Dendritic cell treated with granulocyte-macrophage colony-stimulating factor and Interleukin-4, amounts not matched to agents 40 ng/mL and 50 ng/mL, for 4 days (primary cell): ENCODE measurements around the gene STRIT1.

Experiments used
- H3K27ac Mint-ChIP-seq: one replicate; pipeline ENCODE4 v1.8.0; 2022; ENCODE audit warnings: mild to moderate bottlenecking, mixed read lengths
- H3K27me3 Mint-ChIP-seq: one replicate; pipeline ENCODE4 v1.8.0; 2022; ENCODE audit warnings: mild to moderate bottlenecking, mixed read lengths
- H3K36me3 Mint-ChIP-seq: one replicate; pipeline ENCODE4 v1.8.0; 2022; ENCODE audit warnings: low read depth, mixed read lengths
- H3K4me1 Mint-ChIP-seq: one replicate; pipeline ENCODE4 v1.8.0; 2022; ENCODE audit warnings: low read depth, mixed read lengths
- H3K4me3 Mint-ChIP-seq: one replicate; pipeline ENCODE4 v1.8.0; 2022; ENCODE audit warnings: mild to moderate bottlenecking, moderate library complexity, mixed read lengths
- H3K9me3 Mint-ChIP-seq: one replicate; pipeline ENCODE4 v1.8.0; 2022; ENCODE audit warnings: mixed read lengths
- intact Hi-C: fragments of 100-400 bp; cut with micrococcal nuclease; formaldehyde crosslinking; loops from one replicate; pipeline ENCODE4 v1.15.0; 2022

Gene STRIT1

GRCh38 chr3:155293516-155293915 is at the start of gene STRIT1:
TSS of gene STRIT1 (minus strand) at chr3:155293683.
- H3K4me1 Mint-ChIP-seq = no peaks in the 10 kb centered on the region
- no peaks in the 10 kb centered on the region for H3K36me3 Mint-ChIP-seq
- intact Hi-C loops = no loop called here
- H3K4me3 Mint-ChIP-seq = no peak within 1 kb of the TSS
- H3K9me3 Mint-ChIP-seq = peaks cover 22% of the 10 kb centered on the region
- H3K27me3 Mint-ChIP-seq = no peaks in the 10 kb centered on the region
- H3K27ac Mint-ChIP-seq = no peak within 1 kb of the TSS

- no peaks in the 10 kb centered on the region for H3K36me3 Mint-ChIP-seq
Observed at GRCh38 chr3:155342344-155342743, 48.9 kb upstream of the STRIT1 start.

DNA sequence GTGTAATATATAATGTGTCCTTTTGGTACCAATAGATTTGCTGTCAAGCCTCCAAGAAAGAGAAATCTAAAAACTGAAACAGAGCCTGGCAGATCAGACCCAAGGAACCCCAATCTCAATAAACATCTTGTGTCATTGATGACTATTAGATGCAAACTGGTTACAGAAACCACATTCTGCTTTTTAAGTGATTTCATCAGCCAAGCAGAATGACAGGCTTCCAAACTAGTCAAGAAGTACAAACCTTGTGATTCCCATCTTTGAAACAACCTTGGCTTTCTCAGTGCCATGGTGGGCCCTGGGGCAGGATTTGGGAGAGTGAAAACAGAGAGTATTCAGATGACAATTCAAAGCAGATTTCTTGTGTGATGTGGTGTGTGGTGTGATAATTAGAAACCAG is 45.6 kb upstream of the STRIT1 start:
- H3K4me3 Mint-ChIP-seq = no peak overlapping the region
- H3K9me3 Mint-ChIP-seq = no peaks in the 10 kb centered on the region
- no peaks in the 10 kb centered on the region for H3K36me3 Mint-ChIP-seq
- H3K27me3 Mint-ChIP-seq = no peaks in the 10 kb centered on the region
- H3K27ac Mint-ChIP-seq = no peak overlapping the region
- H3K4me1 Mint-ChIP-seq = no peaks in the 10 kb centered on the region
- intact Hi-C loops = no loop called here

More at GRCh38 chr3:155342344-155342743, 48.9 kb upstream of the STRIT1 start:
- intact Hi-C loops = no loop called here
- Mint-ChIP-seq H3K4me1 (no peaks in the 10 kb centered on the region), H3K4me3 (no peak overlapping the region), H3K27me3 (no peaks in the 10 kb centered on the region), H3K9me3 (no peaks in the 10 kb centered on the region), H3K27ac (no peak overlapping the region)

- Mint-ChIP-seq H3K36me3 (no peaks in the 10 kb centered on the region), H3K27ac (no peak overlapping the region), H3K4me3 (no peak overlapping the region), H3K9me3 (no peaks in the 10 kb centered on the region), H3K27me3 (no peaks in the 10 kb centered on the region), H3K4me1 (no peaks in the 10 kb centered on the region)
- intact Hi-C loops = no loop called here
Observed at GRCh38 chr3:155335724-155336354, 42.4 kb upstream of the STRIT1 start.

DNA sequence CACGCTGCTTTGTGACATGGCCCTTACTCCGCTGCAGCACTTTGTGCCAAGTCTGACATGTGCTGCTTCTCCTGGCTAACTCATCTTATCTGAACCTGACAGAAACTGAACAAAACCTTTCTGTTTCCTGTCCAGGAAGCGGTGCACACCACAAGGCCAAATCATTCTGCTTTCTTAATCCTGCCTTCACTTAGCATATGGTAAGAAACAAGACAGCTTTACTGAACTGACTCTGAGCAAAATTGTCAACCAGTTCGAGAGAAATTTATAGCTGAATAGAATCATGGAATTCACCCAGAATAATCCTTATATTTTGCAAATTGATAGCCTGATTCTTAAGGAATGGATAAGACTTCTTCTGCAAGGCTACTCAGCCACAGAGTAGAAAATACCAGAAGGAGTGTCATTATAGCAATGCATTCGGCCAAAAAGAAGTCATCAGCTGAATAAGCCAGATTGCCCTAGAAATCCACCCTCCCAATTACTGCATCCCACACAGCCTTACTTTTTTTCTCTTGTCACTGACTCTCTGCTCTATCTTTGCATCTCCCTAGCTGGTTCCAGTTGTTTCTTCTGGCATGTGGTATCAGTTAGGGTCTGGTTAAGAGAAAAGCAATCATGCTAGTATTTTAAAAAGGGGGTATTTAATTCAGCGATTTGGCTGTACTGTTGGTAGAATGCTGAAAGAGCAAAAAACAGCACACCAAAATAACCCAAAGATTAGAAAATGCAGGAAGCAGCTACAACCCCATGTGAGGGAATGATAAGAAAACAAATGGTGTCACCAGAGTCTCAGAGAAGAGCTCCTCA is 41.6 kb upstream of the STRIT1 start:
- intact Hi-C loops = no loop called here
- Mint-ChIP-seq H3K9me3 (no peaks in the 10 kb centered on the region), H3K27ac (no peak overlapping the region), H3K27me3 (no peaks in the 10 kb centered on the region), H3K4me1 (no peaks in the 10 kb centered on the region), H3K36me3 (no peaks in the 10 kb centered on the region), H3K4me3 (no peak overlapping the region)

DNA sequence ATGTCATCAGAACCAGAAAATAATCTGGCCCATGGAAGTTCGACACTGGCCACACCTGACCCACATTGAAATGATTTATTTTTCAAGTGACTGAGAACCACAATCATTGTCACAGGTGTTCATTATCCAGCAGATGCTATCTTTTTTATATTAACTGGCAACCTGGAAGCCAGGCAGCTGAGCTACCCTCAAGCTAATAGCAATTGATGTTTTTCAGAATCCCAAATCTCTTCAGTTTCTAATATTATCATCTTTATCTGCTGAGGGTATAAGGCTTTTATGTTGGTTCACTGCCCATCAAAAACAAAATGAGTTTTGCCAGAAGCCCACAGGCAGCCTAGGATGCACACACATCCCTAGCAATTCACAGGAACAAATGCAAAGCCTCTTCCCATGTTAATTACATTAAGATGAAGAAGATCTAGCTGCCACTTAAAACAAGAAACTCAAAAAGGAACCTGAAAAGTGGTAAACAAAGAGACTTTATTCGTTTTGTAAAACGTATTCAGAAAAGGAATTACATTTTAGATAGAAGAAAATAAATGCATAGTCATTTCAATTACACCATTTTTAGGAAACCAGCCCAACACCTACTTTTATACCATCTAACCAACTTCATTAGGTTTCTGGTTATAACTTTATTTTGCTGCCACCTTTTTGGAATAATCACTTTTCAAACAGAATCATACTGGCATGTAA is 40.9 kb upstream of the STRIT1 start:
- Mint-ChIP-seq H3K4me3 (no peak overlapping the region), H3K27ac (no peak overlapping the region)
- intact Hi-C loops = no loop called here

GRCh38 chr3:155332716-155333115 is 39.2 kb upstream of the STRIT1 start:
- H3K4me1 Mint-ChIP-seq = no peaks in the 10 kb centered on the region
- H3K36me3 Mint-ChIP-seq = no peaks in the 10 kb centered on the region
- H3K27me3 Mint-ChIP-seq = no peaks in the 10 kb centered on the region
- intact Hi-C loops = no loop called here
- no peak overlapping the region for H3K4me3 Mint-ChIP-seq
- H3K27ac Mint-ChIP-seq = no peak overlapping the region
- H3K9me3 Mint-ChIP-seq = no peaks in the 10 kb centered on the region

More for the DNA sequence above, 40.9 kb upstream of the STRIT1 start:
- no peaks in the 10 kb centered on the region for H3K4me1 Mint-ChIP-seq
- no peaks in the 10 kb centered on the region for H3K36me3 Mint-ChIP-seq
- H3K9me3 Mint-ChIP-seq = no peaks in the 10 kb centered on the region
- no peaks in the 10 kb centered on the region for H3K27me3 Mint-ChIP-seq

GRCh38 chr3:155331078-155331477 is 37.6 kb upstream of the STRIT1 start:
- Mint-ChIP-seq H3K4me1 (no peaks in the 10 kb centered on the region), H3K36me3 (no peaks in the 10 kb centered on the region), H3K9me3 (no peaks in the 10 kb centered on the region), H3K4me3 (no peak overlapping the region), H3K27me3 (no peaks in the 10 kb centered on the region), H3K27ac (no peak overlapping the region)
- intact Hi-C loops = no loop called here

DNA sequence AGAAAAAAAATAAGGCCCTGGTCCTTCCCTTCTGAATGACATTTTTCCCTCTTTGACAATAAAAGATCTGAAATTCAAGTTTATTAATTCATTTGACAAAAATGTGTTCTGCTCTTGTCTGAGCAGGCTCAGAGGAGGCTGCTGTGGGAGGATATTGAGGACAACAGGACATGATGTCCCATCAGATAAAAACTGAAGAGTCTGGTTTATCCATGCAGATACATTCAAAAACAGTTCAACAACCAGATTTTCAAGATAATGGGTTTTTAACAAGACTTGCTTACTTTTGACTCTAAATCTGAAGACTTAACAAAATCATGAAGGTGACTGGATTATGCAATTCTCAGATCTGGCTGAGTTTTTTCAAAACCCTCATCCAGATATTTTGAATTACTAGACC is 36.9 kb upstream of the STRIT1 start:
- Mint-ChIP-seq H3K9me3 (no peaks in the 10 kb centered on the region), H3K27me3 (no peaks in the 10 kb centered on the region), H3K36me3 (no peaks in the 10 kb centered on the region), H3K27ac (no peak overlapping the region), H3K4me1 (no peaks in the 10 kb centered on the region), H3K4me3 (no peak overlapping the region)
- intact Hi-C loops = no loop called here

- Mint-ChIP-seq H3K9me3 (no peaks in the 10 kb centered on the region), H3K27ac (no peak overlapping the region), H3K36me3 (no peaks in the 10 kb centered on the region), H3K4me3 (no peak overlapping the region), H3K4me1 (no peaks in the 10 kb centered on the region), H3K27me3 (no peaks in the 10 kb centered on the region)
- intact Hi-C loops = loop anchor here (10.0 kb wide), 1 partner anchor 425 kb away; no protein-coding TSS in a partner anchor
Observed at GRCh38 chr3:155329513-155330048, 36.1 kb upstream of the STRIT1 start.

DNA sequence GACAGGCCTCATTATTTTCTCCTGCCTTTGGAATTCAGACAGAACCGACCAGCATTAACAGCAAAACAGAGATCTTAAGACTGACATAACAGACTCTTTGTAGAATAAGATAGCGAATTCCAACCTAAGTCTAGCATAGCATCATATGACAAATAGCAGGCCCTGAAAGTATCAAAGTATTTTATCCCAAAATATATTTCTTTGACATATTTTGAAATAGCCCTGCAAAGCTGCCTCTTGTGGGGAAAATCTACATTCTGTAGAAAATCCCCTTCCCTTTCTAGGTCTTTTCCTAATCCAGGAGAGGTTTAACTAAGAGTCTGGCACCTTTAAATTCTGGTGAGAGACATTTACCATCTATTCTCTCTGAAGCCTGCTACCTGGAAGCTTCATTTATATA is 34.4 kb upstream of the STRIT1 start:
- no peaks in the 10 kb centered on the region for H3K36me3 Mint-ChIP-seq
- H3K4me1 Mint-ChIP-seq = no peaks in the 10 kb centered on the region
- H3K27ac Mint-ChIP-seq = no peak overlapping the region
- no peaks in the 10 kb centered on the region for H3K9me3 Mint-ChIP-seq
- no peaks in the 10 kb centered on the region for H3K27me3 Mint-ChIP-seq
- intact Hi-C loops = loop anchor here (10.0 kb wide), 1 partner anchor 423 kb away; no protein-coding TSS in a partner anchor
- H3K4me3 Mint-ChIP-seq = no peak overlapping the region

DNA sequence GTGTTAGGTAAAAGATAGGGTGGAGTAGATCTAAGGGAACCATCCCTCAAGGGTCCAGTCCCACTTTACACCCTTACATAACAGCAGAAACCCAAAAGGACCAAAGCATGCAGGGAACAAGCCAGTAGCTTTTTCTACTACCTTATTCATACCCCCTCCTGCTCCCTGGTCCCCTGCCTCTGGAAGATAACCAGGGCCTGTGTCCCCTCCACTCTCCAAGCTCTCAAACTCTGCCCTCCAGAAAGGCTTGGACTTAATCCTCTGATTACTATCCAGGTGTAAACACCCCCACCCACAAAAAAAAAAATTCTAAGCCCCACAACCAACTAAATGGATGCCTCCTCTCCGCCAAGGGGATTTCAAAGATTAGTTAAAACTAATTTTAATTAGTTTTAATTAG is 33.9 kb upstream of the STRIT1 start:
- intact Hi-C loops = loop anchor here (10.0 kb wide), 1 partner anchor 423 kb away; no protein-coding TSS in a partner anchor
- Mint-ChIP-seq H3K36me3 (no peaks in the 10 kb centered on the region), H3K27me3 (no peaks in the 10 kb centered on the region), H3K9me3 (no peaks in the 10 kb centered on the region), H3K4me1 (no peaks in the 10 kb centered on the region), H3K4me3 (no peak overlapping the region), H3K27ac (no peak overlapping the region)

DNA sequence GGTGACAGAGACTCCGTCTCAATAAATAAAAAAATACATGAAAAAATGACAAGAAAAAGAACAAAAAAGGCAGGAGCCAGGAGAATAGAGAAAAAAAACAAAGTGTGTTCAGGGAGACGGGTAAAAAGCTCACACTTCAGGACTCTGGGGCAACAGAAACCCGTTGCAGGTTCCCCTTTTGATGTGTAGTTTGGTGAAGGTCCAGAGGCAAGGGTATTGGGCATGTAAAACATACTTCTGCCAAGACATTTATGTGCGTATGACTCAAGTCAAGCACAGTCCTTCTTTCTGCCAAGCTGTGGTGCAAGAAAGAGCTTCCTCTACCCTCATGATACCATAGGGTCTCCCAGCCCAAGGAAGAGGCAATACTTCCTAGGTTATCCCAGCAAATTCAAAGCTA is 33.4 kb upstream of the STRIT1 start:
- Mint-ChIP-seq H3K9me3 (no peaks in the 10 kb centered on the region), H3K36me3 (no peaks in the 10 kb centered on the region), H3K27ac (no peak overlapping the region), H3K4me3 (no peak overlapping the region), H3K4me1 (no peaks in the 10 kb centered on the region), H3K27me3 (no peaks in the 10 kb centered on the region)
- intact Hi-C loops = loop anchor here (10.0 kb wide), 1 partner anchor 422 kb away; no protein-coding TSS in a partner anchor

GRCh38 chr3:155326244-155326643 is 32.8 kb upstream of the STRIT1 start:
- no peaks in the 10 kb centered on the region for H3K9me3 Mint-ChIP-seq
- H3K27me3 Mint-ChIP-seq = no peaks in the 10 kb centered on the region
- H3K4me3 Mint-ChIP-seq = no peak overlapping the region
- no peak overlapping the region for H3K27ac Mint-ChIP-seq
- no peaks in the 10 kb centered on the region for H3K36me3 Mint-ChIP-seq
- intact Hi-C loops = loop anchor here (10.0 kb wide), 1 partner anchor 421 kb away; no protein-coding TSS in a partner anchor
- no peaks in the 10 kb centered on the region for H3K4me1 Mint-ChIP-seq
